Stimulated activated CD8-positive, alpha-beta memory T cell treated with anti-CD3 and anti-CD28 coated beads, Interleukin-2, amount 100 ng/mL, for 1 hour (primary cell): ENCODE results near the gene MAP3K14.

Experiments used
- DNase-seq, 2 donors: peaks; one replicate each; pipeline ENCODE4 v3.0.0-alpha.2; 2020; ENCODE audit warnings: low read depth in 2 of 2

MAP3K14 gene

GRCh38 chr17:45235416-45236281 lies 81.2 kb downstream of the MAP3K14 start:
- peak in 1 of 2 donors; percentile 74 for DNase-seq

- DNase-seq = no peak
These were observed 82.0 kb downstream of the MAP3K14 start for GRCh38 chr17:45234641-45235415.

- DNase-seq = no peak
These were observed 83.3 kb downstream of the MAP3K14 start for GRCh38 chr17:45233423-45233924.

DNA sequence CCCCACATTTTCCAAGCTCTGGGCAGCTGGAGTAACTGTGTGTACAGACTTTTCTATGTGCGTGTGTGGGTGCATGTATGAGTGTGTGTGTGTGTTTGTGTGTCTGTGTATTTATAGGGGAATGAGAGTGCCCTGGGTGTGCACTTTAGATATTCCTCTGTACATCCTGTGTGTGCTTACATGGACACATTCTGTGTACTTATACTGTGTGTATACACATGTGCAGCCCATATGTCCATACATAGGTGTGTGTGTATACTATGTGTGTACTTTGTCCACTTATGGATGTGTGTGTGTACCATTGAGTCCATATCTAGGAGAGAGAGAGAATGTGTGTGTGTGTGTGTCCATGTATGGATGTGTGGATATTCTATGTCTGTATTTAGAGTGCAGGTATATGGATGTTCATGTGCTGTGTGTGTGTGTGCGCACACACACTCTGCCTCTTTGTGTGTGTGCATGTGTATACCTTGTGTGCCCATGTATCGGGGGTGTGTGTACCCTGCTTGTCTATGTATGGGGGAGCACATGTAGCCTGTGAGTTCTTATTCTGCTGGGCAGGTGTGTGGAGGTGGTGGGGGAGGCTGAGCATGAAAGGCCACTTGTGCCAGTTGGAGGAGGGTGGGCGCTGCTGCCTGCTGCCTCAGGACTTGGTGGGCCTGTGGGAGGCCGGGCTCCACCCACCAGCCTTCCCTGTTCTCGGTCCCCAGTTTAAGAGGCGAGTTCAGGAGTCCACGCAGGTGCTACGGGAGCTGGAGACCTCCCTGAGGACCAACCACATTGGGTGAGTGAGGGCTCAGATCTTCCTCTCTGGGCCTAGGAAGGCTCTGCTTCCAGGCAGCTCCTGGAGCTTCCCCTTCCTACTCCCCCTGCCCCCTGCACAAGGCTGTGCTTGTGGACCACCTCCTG lies 84.1 kb downstream of the MAP3K14 start:
- DNase-seq = no peak

GRCh38 chr17:45231481-45232116 lies 85.2 kb downstream of the MAP3K14 start:
- no peak for DNase-seq

DNA sequence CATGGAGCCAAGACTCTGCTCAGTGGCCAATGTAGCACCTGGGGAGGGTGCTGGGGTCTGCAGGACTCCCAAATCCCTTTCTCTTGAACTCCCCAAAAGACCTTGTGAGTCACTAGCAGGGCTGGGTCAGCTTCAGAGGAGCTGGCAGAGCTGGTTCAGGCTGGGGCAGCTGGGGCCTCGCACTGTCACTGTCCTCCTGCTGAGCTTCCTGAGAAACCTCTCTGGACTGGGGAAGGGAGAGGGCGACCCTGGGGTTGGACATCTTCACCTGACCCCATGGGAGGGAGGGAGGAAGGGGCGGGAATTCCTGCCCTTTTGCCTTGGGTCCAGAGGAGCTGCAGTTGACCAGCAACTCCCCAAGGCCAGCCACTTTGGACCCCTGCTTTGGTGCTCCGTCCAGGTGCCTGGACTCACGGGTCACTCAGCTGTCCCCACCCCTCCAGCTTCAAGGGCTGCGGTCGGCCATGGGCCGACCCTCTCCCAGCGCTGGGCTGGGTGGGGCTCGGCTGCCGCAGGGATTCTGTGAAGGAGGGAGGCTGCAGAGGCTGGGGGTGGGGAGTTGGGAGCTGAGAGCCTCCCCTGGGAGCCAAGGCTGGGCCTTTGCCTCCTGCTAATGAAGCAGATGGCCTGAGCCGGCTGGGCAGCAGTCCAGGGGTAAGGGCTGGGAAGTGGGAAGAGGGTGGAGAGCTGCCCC lies 85.9 kb downstream of the MAP3K14 start:
- no peak for DNase-seq

DNA sequence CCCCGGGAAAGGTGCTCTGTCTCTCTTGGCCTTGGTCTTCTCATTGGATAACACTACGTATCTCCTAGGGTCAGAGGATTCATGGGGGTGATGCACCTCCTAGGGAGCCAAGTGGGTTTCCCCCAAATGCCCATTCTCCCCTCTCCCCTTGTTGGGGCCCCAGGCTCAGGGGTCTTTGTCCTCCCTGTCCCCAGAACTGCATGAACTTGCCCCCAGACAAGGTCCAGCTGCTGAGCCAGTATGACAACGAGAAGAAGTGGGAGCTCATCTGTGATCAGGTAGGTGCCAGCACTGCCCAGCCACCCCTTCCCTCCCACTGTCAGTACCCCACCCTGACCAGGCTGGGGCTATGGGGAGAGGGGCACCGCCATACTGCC lies 86.4 kb downstream of the MAP3K14 start:
- DNase-seq = no peak

GRCh38 chr17:45229681-45230409 lies 87.0 kb downstream of the MAP3K14 start:
- DNase-seq = no peak

DNA sequence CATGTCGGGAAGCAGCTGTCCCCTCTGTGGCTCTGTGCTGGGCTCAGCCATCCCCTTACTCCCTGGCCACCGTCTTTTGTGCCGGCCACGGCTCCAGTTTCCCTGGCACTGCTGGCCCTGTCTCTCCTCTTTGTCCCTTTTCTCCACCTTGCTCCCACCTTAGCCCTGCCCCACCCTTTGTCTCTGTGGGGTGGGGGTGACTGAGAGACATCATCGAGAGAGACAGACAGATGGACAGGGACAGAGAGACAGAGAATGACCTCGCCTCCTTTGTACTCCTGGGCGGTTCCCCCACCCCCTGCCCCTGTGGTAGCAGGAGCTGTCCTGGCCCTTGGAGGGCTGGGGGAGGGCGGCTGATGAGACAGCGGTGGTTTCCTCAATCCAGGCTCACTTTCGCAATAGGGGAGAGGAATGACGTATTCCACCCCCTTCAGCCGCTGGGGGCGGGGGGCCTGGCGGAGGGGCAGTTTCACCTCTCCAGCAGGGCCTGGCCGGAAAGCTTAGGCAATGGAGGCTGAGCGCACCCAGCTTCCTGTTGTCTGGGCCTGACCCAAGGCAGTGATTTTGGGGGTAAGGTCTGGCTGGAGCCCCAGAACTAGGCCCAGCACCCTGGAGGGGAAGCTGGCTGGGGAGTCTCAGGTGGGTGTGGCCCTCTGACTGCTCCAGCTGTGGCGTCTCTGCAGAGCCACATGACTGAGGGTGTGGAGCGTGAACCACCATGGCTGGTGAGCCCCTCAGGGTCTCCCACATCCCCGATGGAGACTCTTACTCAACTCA lies 87.9 kb downstream of the MAP3K14 start:
- DNase-seq = peak in 1 of 2 donors; percentile 58

- DNase-seq = no peak
These were observed 88.7 kb downstream of the MAP3K14 start for GRCh38 chr17:45227926-45228762.

GRCh38 chr17:45227101-45227925 lies 89.5 kb downstream of the MAP3K14 start:
- no peak for DNase-seq

DNA sequence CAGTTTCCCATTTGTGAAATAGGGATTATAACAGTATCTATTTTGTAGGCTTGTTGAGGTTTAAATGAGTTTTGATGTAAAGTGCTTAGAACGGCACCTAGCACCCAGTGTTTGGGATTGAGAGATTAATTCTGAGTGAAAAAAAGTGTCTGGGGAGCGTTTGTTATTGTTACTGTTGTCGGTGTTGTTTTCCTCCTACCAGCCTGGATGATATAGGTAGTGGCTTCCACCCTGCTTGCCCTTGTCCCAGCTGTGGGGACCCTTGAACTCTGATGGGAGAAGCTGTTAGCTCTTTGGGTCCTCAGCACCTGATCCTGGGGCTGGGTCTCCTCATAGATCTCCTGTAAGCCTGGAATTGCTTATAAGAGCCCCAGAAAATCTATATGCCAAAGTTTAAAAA lies 90.2 kb downstream of the MAP3K14 start:
- no peak for DNase-seq

GRCh38 chr17:45225964-45226530 lies 90.8 kb downstream of the MAP3K14 start:
- peak; percentile 88 to 92 for DNase-seq

DNA sequence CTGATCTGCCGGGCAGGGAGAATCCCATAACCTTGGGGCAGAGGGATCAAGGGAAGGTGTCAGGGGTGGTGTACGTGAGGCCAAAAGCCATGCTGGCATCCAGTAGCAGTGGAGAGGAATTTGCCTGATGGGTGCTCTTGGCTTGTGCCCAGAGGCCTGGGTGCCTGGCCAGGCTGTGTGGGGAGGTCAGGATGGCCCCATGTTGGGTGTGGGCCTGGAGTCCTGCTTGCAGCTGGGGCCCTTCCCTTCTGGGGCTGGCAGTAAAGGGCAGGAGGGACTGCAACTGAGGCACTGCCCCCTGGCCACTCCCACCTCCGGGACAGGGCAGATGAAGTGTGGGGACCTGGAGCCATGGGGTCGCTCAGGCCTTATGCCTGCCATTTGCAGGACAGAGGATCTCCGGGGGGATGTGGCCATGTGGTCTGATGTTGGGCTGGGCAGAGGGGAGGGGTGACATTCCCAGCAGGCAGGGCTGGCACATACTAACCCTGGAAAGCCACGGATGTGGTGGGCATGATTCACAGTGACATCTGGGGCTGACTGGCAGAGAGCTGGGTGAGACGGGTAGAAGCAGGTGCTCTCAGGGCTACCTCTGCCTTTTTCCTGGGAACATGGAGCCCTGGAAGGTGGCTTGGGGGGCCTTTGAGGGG lies 91.6 kb downstream of the MAP3K14 start:
- no peak for DNase-seq

DNA sequence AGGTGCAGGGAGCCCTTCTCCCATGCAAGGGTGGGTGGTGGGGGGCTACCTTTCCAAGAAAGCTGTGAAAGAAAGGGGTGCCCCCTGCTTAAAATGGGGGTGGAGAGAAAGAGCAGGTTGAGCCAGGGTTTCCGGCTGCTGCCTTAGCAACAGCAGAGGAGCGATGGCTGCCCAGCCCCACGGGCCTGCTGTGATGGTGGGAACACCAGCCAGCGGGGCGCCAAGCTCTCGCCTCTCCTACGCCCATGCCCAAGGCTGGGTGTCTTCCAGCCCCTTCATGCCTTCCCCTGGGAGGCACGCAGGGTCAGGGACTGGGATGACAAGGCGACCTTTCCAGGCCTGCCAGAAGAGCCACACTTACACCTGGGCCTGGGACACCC lies 92.2 kb downstream of the MAP3K14 start:
- no peak for DNase-seq
